ENCODE data around the gene EGLN3. TPM values are rescaled to one million over a fixed set of nuclear protein-coding genes. Genes with fewer than 3 reads are reported as not detected.
"Not testable (repeated sequence)": the region's sequence is repeated elsewhere in the genome, so short reads cannot be mapped to it uniquely, and the experiment has no call there.

The EGLN3 gene
- total RNA-seq, 1 donor from 2014 or later: 136 TPM

DNA sequence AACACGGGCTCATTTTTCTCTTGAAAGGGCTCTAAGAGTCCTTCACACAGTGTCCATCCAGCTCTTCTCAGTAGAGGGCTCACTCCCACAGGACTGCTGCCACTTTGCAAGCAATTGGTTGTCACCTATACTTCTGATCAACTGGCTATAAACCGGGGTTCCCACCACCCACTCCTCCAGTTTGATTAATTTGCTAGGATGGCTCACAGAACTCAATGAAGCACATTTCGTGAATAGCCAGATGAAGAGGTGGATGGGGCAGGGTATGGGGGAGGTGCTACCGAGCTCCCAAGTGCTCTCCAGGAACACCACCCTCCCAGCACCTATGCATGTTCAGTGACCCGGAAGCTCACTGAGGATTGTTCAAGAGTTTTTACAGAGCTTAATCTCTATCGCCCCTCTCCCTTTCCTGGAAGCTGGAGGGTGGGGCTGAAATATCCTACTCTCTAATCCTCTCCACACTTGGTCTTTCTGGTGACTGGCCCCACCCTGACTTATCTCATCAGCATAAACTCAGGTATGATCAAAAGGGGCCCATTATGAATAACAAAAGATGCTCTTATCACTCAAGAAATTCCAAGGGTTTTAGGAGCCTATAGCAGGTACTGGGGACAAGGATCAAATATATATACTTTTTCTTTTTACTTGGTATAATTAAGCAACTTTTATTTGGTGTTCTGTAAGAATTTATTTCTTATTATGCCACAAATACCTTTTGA, 13.9 kb upstream of the EGLN3 start:
- DNase-seq (ENCODE audit: missing footprints) (no peak), ATAC-seq (no peak)
- intact Hi-C loops (cut with DNase I): no loop called here

DNA sequence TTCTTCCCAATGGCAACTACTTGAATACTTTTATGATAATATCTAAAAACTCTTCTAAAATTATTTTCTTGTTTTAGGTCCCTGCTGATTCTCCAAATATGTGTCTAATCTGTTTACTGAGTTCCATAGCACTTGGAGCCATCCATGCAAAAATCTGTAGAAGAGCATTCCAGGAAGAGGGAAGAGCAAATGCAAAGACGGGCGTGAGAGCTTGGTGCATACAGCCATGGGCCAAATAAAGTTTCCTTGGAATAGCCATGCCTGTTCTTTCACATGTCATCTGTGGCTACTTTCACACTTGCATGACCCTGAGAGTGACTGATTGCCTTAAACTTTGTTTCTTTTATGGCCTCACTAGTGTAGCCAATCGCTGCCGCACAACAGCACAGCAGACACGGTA, 13.0 kb upstream of the EGLN3 start:
- DNase-seq (ENCODE audit: missing footprints) (no peak), ATAC-seq (no peak)
- intact Hi-C loops (cut with DNase I): no loop called here

DNA sequence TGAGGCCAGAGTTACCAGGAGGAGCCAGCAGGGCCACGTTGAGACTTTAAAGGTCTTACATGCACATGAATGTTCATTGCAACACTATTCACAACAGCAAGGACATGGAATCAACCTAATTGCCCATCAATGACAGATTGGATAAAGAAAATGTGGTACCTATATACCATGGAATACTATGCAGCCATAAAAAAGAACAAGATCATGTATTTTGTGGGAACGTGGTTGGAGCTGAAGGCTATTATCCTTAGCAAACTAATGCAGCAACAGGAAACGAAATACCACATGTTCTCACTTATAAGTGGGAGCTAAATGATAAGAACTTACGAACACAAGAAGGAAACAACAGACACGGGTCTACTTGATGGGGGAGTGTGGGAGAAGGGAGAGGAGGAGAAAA, 11.6 kb upstream of the EGLN3 start:
- ATAC-seq; intact Hi-C loops (cut with DNase I); DNase-seq (ENCODE audit: missing footprints): not testable (repeated sequence)

DNA sequence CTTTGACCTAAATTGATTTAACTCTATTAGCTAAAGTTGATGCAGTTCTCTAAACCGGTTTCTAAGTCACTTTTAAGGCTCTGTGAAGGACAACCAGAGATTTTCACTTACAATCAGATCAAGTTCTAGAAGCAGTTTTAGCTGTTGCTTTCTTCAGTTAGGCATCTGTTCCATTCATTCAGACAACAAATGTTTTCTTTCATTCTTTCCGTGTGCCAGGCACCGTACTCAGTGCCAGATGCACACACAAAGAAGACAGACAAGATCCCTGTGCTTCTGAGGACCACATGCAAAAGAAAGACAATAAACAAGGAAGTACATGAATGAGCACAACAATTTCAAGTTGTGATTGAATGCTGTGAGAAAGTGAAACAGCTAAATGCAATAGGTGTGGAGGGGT, 11.1 kb upstream of the EGLN3 start:
- DNase-seq (ENCODE audit: missing footprints) (no peak), ATAC-seq (no peak)
- intact Hi-C loops (cut with DNase I): no loop called here

DNA sequence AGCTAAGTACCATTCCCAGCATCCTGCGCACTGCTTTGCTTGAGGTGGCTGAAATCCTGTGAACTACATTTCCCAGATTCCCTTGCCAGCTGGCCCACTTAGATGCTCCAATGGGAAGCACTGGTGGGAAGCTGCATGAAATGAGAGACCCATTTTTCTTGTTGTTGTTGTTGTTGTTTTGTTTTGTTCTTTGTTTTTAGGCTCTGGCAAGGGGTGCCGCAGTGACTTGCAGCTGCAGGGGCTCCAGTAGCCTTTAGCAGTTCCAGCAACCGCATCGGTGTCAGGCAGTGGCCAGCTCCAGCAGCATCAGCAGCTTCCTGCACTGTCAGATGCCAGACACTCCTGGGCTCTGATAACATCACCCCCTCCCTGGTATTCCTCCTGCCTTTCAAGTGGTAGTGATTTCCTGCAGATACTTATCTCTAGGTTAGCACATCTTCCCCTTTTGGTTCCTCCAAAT, 8.8 kb upstream of the EGLN3 start:
- intact Hi-C loops (cut with DNase I): no loop called here
- ATAC-seq (no peak), DNase-seq (ENCODE audit: missing footprints) (no peak)

DNA sequence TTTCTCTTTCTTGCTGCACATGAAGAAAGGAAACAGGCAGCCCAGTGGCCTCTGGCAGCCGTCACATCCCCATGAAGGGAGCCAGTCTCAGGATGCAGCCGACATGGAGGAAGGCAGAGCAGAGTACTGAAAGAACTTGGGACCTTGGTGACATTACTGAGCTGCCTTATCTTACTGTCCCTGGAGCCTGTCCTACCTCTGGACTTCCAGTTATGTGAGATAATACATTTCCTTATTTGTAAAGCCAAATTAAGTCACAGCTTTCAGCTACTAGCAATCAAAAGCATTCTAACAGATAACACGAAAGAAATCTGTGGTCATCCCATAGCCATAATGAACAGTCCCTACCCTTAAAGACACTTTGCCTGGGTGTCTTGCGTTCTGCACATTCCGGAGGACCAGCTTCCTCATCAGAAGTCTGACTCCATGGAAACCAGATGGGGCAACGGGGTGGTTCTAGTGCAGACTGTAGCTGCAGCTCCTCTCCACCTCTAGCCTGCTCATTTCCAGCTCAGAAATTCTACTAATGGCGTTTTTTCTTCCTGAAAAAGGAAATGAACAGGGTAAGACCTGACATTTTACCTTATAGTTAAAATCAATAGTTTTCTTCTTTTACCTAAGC, 7.8 kb upstream of the EGLN3 start:
- intact Hi-C loops (cut with DNase I): no loop called here
- peak; percentile 73 for ATAC-seq
- DNase-seq (ENCODE audit: missing footprints): no peak

DNA sequence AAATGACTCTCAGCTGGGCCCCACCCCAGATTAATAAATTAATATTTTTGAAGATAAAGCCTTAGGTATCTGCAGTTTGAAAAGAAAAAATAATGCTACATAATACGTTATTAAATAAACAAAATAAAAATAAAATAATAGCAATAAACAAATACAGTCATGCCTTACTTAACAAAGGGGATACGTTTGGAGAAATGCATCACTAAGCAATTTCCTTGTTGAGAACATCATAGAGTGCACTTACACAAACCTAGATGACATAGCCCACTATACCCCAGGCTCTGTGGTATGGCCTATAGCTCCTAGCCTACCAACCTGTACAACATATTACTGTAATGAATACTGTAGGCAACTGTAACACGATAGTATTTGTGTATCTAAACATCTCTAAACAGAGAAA, 7.1 kb upstream of the EGLN3 start:
- intact Hi-C loops (cut with DNase I): no loop called here

DNA sequence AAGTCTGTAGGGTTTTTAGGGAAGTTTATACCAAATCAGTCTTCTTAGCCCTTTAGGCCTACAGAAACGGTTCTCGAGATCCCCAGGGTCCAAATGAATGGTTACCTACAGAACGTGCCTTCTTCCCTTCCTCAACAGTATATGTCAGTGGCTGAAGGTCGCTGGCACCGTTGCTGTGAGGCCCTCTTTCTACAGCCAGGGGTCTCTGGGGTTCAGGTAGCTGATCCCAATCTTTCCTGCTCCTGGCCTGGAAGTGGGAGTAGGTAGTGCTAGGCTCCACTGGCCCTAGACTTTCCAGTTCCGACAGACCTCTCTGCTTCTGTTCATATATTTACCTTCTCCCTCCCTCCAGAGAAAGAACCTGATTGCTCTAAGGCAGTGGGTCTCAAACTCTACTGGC, 6.4 kb upstream of the EGLN3 start:
- DNase-seq (ENCODE audit: missing footprints) (no peak), ATAC-seq (no peak)
- intact Hi-C loops (cut with DNase I): no loop called here

More for the DNA sequence above, 7.1 kb upstream of the EGLN3 start:
- ATAC-seq (no peak), DNase-seq (ENCODE audit: missing footprints) (no peak)

DNA sequence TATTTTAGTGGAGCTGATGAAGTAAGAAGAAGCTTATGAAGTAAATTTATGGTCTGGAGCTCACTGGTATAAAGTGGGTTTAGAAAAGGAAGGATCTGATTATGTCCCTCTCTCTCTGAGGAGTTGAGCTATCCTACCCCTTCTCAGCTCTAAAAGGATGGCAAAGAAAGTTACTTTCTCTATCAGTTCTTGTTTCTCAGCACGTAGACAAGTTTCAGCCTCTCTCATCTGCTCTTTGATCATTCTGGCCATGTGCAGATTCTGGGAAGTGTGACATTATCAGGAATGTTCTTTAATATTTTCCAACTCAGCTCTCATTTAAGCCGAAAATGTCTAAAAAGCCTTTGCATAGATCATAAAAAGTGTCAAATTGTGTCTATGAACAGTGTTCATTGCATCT, 5.8 kb upstream of the EGLN3 start:
- no peak for DNase-seq (ENCODE audit: missing footprints)
- intact Hi-C loops (cut with DNase I): no loop called here

DNA sequence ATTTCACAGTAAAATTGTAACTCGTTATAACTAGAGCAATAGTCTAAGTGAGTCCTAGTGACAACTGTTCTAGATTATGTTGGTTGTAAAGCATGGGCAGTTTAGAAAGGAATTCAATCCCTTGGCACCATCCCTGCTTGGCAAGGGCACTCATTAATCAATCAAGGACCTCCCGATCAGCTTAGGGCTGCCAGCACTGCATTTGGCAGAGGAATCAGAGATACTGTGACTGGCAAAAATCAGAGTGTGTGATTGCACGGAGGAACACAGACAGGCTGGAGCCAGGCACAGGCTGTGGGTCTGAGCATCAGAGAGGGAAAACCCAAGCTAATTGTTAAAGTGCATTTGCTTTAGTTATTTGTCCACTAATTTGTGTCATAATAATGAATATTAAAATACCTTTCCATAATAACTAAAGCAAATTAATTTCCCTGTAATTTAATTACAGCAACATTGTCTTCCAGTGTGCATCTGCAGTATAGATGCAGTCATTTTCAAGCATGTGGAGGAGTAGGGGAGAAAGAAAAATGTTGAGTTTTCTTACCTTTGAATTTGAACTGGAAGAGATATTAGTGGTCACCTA, 3.2 kb upstream of the EGLN3 start:
- no peak for DNase-seq (ENCODE audit: missing footprints)
- intact Hi-C loops (cut with DNase I): loop anchor here (5.0 kb wide), 2 partner anchors 128 to 278 kb away; no protein-coding TSS in a partner anchor
- no peak for ATAC-seq

More for the DNA sequence above, 5.8 kb upstream of the EGLN3 start:
- no peak for ATAC-seq

DNA sequence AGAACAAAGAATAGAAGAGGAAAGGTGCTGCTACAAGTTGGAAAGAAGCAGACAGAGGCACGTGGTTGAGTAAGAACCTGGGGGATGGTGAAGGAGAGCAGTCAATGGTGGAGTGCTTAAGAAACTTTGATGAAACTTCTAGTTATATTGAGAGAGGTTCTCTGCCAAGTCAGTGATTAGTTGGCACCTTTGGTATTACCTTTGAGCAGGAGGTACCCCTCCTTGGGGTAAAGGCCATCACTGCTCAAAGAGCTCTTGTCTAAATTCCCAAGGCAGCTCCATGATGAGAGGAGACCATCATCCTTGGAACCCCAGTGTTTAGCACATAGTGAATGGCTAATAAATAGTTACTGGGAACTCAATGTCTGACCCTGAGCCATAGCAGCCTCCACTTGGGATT, 1.7 kb upstream of the EGLN3 start:
- intact Hi-C loops (cut with DNase I): loop anchor here (5.0 kb wide), 2 partner anchors 130 to 280 kb away; no protein-coding TSS in a partner anchor
- no peak for DNase-seq (ENCODE audit: missing footprints)

DNA sequence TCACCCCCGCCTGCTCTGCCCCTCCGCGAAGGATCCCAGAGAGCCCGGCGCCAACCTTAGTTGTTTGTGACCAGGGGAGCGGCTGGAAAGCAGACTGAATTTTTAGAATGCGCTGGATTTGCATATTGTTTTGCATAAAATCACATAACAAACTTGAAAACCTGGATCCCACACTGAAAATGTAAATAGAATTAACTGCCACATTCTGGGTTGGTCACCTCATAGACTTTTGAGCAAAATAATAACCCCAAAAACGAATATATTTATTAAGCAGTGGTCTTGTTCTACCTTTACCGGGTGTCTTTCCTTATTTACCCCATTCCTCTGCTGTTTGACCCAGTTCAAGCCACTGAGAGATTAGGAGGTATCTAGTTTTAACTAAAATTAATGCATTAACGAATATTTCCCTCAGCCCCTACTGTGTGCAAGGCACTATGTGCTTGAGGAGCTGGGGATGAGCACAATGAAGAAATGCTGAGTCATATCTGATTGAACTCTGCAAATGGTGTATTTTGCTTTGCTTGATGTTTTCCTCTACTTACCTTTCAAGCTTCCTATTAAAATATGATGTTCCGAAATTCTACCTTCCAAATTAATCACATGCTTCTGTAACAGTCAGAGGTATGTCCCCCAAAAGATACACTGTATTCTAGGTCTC, 438 bp upstream of the EGLN3 start:
- DNase-seq (ENCODE audit: missing footprints): no peak
- ATAC-seq: no peak
- intact Hi-C loops (cut with DNase I): loop anchor here (1.0 to 5.0 kb wide), 6 partner anchors 83 to 281 kb away; no protein-coding TSS in a partner anchor

More for the DNA sequence above, 1.7 kb upstream of the EGLN3 start:
- ATAC-seq: no peak

DNA sequence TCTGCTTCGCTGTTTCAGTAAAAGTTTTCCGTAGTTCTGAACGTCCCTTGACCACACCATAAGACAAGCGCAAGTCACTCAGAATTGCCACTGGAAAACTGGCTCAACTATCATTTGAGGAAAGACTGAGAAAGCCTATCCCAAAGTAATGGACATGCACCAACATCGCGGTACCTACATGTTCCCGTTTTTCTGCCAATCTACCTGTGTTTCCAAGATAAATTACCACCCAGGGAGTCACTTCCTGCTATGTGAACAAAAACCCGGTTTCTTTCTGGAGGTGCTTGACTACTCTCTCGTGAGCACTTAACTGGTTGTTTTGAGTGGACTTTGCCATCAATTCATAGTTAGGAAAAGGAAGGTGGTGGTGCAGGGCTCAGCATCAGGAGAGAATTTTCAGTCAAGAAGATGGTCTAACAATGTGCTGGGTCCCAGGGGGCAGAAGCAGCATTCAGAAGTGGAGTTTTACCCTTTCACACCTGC, 1.4 kb downstream of the EGLN3 start:
- intact Hi-C loops (cut with DNase I): no loop called here
- DNase-seq (ENCODE audit: missing footprints): no peak
- no peak for ATAC-seq

DNA sequence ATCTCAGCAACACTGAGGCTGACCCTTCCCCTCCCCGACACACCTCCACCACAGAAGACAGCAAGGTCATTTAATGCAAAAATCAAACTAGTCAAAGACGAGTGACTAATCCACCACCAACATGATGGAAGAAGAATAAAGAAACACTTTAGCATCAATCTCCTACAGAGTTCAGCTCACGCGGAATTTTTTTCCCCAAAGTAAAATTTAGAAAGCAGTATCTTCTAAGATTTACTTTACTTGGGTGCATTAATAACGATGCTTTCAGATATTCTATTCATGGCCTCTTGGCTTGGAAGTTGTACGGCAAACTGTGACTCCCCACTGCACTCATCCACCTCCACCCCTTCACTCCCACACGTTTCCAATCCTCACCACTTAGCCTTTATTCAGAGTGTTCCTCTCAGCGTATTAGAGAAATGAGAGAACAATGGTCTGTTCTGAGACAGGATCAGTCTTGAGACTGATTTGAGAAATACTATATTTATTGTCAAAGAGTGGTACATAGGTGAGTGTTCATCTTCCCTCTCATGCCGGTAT, 1.9 kb downstream of the EGLN3 start:
- DNase-seq (ENCODE audit: missing footprints) (no peak), ATAC-seq (no peak)
- intact Hi-C loops (cut with DNase I): no loop called here

DNA sequence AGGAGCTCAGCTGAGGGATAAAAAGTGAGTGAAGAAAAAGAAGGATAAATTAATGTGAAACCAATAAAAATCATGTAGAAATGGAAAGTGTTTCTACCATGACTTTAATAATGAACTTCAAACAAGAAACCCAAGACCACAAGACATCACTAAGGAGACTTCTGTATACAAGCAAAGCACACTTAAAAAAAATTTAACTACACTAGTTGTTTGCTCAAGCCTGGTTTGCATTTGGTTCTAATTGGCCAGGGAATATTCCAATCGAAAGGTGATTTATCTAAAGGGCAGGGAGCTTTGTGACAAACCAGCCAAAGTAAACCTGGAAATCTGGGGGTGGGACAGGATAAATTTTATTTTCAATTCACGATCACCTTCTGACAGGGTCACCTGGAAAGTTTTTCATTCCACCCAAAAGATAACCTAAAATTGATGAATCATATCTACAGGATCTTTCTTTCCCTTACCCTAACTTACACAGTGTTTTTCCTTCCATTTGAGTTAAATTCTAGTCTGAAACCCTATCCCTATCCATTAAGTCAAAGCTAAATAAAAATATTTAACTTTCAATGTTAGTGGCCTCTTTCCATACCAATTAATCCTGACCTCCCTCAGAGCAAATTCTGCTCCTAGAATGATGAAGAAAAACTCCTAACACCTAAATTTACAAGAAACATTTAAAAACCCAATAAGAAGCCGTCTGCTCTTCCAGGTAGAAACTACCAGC, 2.6 kb downstream of the EGLN3 start:
- DNase-seq (ENCODE audit: missing footprints) (no peak), ATAC-seq (no peak)
- intact Hi-C loops (cut with DNase I): no loop called here

DNA sequence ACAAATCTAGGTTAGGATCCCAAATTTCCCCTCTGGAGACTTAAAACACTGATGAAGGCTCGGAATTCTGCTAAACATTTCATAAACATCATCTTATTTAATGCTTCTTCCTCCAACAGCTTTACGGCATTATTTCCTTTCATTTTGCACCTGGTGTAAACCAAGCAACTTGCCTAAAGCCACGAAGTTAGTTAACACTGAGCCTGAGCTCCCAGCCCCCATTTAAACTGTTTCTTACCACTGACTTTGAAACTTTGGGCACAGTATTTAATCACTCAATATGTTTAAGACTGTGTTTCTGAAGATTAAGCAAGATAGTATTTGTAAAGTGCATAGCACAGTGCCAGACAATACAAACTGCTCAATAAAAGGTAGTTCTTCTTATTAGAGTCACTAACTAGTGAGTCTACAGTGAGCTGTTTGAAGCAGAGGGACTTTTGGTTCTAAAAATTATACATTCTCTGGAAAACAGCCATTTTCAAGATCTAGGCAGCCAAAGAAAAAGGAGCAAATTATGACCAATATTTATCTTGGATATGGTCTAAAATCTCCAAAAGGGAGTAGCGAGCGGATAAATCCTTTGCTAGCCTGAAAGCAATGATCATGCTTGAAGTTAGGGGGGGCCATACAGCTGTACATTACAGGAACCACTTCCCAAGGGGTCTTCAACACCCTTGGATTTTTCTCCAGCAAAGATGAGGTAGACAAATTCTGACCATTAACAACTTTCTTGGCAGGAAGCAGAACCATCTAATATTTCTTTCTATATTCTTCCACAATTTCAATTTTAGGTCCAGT, 4.0 kb downstream of the EGLN3 start:
- intact Hi-C loops (cut with DNase I): no loop called here
- no peak for ATAC-seq
- DNase-seq (ENCODE audit: missing footprints): no peak

DNA sequence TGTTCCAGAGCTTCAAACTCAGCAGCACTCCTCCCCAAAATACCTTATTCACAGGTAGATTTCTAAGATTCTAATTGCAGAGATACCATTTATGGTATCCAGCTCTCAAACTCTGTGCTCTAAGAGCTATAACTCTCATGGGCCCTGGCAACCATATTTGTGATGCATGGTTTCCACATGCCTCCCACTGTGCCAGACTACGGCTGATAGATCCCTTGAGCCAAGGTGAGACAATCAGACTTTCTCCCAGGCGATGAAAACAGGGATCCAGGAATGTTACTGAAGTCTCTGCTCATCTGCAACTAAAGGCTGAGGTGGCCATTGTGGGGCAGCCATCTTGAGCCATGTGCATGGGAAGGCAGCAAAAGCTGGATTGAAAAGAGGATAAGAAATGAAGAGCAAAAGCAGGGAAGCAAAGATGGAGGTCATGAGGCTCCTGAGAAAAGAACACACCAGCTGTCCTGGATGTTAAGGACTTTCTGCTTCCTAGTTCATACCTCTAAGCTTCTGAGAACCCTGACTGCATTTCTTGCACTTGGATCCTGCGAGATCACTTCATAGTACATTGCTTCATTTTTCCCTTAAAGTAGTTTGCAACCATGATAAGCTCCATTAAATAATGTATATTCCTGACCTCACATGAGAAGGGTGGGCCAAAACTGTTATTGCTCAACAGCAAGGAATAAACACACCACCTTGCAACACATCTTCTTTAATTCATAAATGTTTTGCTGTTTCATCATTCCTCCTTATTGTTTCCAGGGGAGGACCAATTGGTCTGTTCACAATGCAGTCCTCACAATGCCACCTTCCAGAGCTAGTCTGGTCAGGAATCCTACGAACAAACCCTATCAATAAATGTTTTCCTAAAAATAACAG, 5.4 kb downstream of the EGLN3 start:
- intact Hi-C loops (cut with DNase I): no loop called here
- no peak for DNase-seq (ENCODE audit: missing footprints)
- ATAC-seq: no peak
